GM13976 (cell line): ENCODE results near the gene UBE3B.

ENCODE experiments used
- DNase-seq: peaks from one replicate; pipeline ENCODE4 v3.0.0; 2012; ENCODE audit warnings: low spot score
- in situ Hi-C: fragments of 300-500 bp; cut with MboI; formaldehyde crosslinking; loops from one replicate; pipeline ENCODE4 v1.12.0; 2022; ENCODE audit warnings: low sequenced_read_pairs, mixed read lengths, inconsistent platforms; ENCODE audit not compliant: unreplicated experiment
- TF ChIP-seq, protein P1 (sequence below): IDR thresholded peaks from 2 replicates; pipeline ENCODE4 v1.5.1; 2012; ENCODE audit warnings: borderline replicate concordance, mild to moderate bottlenecking; ENCODE audit not compliant: insufficient read depth; ENCODE audit errors: extremely low read depth, missing control alignments, control extremely low read depth

UBE3B gene

GRCh38 chr12:109479761-109480160 is 2.3 kb downstream of the UBE3B start:
- in situ Hi-C loops, result no loop called here
- TF ChIP-seq, protein P1, sequence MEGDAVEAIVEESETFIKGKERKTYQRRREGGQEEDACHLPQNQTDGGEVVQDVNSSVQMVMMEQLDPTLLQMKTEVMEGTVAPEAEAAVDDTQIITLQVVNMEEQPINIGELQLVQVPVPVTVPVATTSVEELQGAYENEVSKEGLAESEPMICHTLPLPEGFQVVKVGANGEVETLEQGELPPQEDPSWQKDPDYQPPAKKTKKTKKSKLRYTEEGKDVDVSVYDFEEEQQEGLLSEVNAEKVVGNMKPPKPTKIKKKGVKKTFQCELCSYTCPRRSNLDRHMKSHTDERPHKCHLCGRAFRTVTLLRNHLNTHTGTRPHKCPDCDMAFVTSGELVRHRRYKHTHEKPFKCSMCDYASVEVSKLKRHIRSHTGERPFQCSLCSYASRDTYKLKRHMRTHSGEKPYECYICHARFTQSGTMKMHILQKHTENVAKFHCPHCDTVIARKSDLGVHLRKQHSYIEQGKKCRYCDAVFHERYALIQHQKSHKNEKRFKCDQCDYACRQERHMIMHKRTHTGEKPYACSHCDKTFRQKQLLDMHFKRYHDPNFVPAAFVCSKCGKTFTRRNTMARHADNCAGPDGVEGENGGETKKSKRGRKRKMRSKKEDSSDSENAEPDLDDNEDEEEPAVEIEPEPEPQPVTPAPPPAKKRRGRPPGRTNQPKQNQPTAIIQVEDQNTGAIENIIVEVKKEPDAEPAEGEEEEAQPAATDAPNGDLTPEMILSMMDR, result no peak
- no peak for DNase-seq

- in situ Hi-C loops, result no loop called here
- DNase-seq, result no peak
- TF ChIP-seq, protein P1, result no peak
Observed at GRCh38 chr12:109480356-109480755, 2.9 kb downstream of the UBE3B start.

DNA sequence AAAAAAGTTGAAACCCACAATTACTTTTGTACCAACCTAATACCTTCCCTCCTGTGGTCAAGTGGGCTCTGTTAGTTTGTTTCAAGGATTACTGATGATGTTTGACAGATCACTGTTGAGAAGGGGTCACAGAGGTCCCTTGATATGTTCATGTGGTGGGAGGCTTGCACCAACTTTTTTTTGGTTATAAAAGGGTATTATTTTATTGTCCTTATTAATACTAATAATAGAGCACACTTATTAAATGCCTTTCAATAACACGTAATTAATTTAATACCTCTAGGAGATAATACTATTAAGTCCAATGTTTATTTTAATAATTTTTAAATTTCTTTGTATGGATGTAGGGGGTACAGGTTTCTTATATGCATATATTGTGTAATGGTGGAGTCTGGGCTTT is 4.4 kb downstream of the UBE3B start:
- in situ Hi-C loops, result no loop called here
- TF ChIP-seq, protein P1, result no peak
- no peak for DNase-seq

DNA sequence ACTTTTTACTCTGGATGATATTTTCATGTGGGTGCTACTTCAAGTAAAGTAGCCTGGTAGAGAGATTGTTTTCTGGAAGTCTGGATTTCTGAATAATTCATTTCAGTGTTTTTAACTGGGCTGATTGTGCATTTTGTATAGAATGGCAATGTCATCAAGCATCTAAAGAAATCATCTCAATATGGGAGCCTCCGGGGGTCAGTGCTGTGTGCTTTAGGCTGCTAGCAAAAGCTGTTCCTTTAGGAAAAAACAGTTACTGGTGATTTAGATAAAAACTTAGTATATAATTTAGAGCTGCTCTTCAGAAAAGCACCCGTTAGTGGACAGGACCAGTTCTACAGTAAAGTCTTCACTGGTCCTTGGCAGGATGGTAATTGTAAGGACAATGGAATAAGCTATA is 5.1 kb downstream of the UBE3B start:
- TF ChIP-seq, protein P1, result no peak
- in situ Hi-C loops, result no loop called here
- no peak for DNase-seq

DNA sequence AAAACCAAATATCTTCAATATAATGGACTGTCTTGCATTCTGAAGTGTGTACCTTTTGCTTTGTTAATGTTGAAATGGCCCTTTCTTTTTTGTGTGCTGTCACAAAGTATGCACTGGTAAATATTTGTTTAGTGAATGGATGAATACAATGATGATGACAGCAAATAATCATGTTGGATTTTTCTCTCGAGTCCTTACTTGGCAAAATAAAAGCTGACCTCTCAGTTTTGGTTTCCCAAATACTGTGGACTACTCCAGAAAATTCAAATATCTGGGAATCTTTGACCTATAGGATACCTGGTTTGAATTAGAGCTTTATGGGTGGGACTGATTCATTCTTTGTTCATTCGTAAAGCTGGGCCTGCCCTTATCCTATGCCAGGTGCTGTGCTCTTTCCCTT is 5.5 kb downstream of the UBE3B start:
- TF ChIP-seq, protein P1, result no peak
- in situ Hi-C loops, result no loop called here
- DNase-seq, result no peak

DNA sequence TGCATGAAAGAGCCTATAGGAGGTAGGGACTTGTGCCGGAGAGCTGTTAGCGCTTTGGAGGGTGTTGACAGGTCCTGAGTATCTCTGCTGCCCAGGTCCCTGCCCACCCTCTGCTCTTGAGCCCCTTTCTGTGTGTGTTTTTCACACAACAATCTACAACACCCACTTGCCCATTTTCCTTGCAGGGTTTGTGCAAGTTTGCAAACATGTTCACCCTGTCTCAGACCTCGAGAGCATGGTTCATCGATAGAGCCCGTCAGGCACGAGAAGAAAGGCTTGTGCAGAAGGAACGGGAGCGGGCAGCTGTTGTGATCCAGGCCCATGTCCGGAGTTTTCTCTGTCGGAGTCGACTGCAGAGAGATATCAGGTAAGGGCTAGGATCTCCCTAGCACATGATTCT is 5.9 kb downstream of the UBE3B start:
- in situ Hi-C loops, result no loop called here
- TF ChIP-seq, protein P1, result no peak
- no peak for DNase-seq

GRCh38 chr12:109485201-109485600 is 7.8 kb downstream of the UBE3B start:
- DNase-seq, result no peak
- in situ Hi-C loops, result no loop called here

More at GRCh38 chr12:109485201-109485600, 7.8 kb downstream of the UBE3B start:
- TF ChIP-seq, protein P1, result no peak
